SK-N-SH treated with all-trans-retinoic acid at 6 μM for 48 hours (cell line): ENCODE measurements around the gene DNAH7.

Experiments
- ARNTL ChIP-seq: fragments of 450-650 bp; formaldehyde crosslinking; IDR thresholded peaks from 2 replicates; pipeline ENCODE4 v1.5.0; 2020; ENCODE audit warnings: low read depth, mild to moderate bottlenecking, moderate library complexity, borderline replicate concordance
- GLIS3 ChIP-seq: fragments of 250-450 bp; sonication (Bioruptor Pico); IDR thresholded peaks from 2 replicates; pipeline ENCODE4 v1.5.0; 2020; ENCODE audit warnings: mild to moderate bottlenecking, moderate library complexity
- ISL1 ChIP-seq: fragments of 250-450 bp; sonication (Bioruptor Pico); IDR thresholded peaks from 2 replicates; pipeline ENCODE4 v2.1.2; 2022; ENCODE audit warnings: mild to moderate bottlenecking, moderate library complexity
- PATZ1 ChIP-seq: fragments of 250-450 bp; sonication (Bioruptor Pico); IDR thresholded peaks from 2 replicates; pipeline ENCODE4 v1.8.0; 2020; ENCODE audit warnings: mild to moderate bottlenecking, moderate library complexity, borderline replicate concordance
- POU6F1 ChIP-seq: fragments of 250-450 bp; sonication (Bioruptor Pico); IDR thresholded peaks from 2 replicates; pipeline ENCODE4 v1.8.0; 2021; ENCODE audit warnings: low read depth, mild to moderate bottlenecking, moderate library complexity, borderline replicate concordance
- RARB ChIP-seq: fragments of 250-450 bp; sonication (Bioruptor Pico); IDR thresholded peaks from 2 replicates; pipeline ENCODE4 v1.8.0; 2021; ENCODE audit warnings: mild to moderate bottlenecking, moderate library complexity
- TCF4 ChIP-seq: fragments of 250-450 bp; sonication (Bioruptor Pico); IDR thresholded peaks from 2 replicates; pipeline ENCODE4 v1.8.0; 2021; ENCODE audit warnings: mild to moderate bottlenecking, moderate library complexity, borderline replicate concordance
- TOX ChIP-seq: fragments of 250-450 bp; sonication (Bioruptor Pico); IDR thresholded peaks from 2 replicates; pipeline ENCODE4 v1.8.0; 2021; ENCODE audit warnings: mild to moderate bottlenecking, moderate library complexity, borderline replicate concordance
- ZC3H10 ChIP-seq: fragments of 250-450 bp; sonication (Bioruptor Pico); IDR thresholded peaks from 2 replicates; pipeline ENCODE4 v1.5.1; 2021; ENCODE audit warnings: mild to moderate bottlenecking, moderate library complexity
- ZFP3 ChIP-seq: fragments of 250-450 bp; sonication (Bioruptor Pico); IDR thresholded peaks from 2 replicates; pipeline ENCODE4 v1.5.0; 2020; ENCODE audit warnings: mild to moderate bottlenecking, moderate library complexity
- ZNF70 ChIP-seq: fragments of 450-650 bp; formaldehyde crosslinking; IDR thresholded peaks from 2 replicates; pipeline ENCODE4 v1.5.0; 2020; ENCODE audit warnings: mild to moderate bottlenecking, moderate library complexity
- ZNF8 ChIP-seq: fragments of 450-650 bp; formaldehyde crosslinking; IDR thresholded peaks from 2 replicates; pipeline ENCODE4 v1.5.0; 2020; ENCODE audit warnings: mild to moderate bottlenecking, moderate library complexity

- no peak for TF ChIP-seq GLIS3 (CRISPR knock-in tag)
- TF ChIP-seq PATZ1 (CRISPR knock-in tag) = no peak
- no peak for TF ChIP-seq TCF4 (CRISPR knock-in tag)
- no peak for TF ChIP-seq RARB
- TF ChIP-seq TOX = no peak
- no peak for TF ChIP-seq ARNTL (CRISPR knock-in tag)
- TF ChIP-seq ZFP3 (CRISPR knock-in tag) = no peak
- TF ChIP-seq ZNF70 = no peak
- no peak for TF ChIP-seq ZC3H10 (CRISPR knock-in tag)
- no peak for TF ChIP-seq ISL1
- TF ChIP-seq ZNF8 (CRISPR knock-in tag) = no peak
- TF ChIP-seq POU6F1 = no peak
Measured at GRCh38 chr2:195859513-195859912, 209.1 kb downstream of the DNAH7 start.
